HG03175 (cell line): ENCODE measurements around the gene ZNF217.
A peak's percentile ranks its signal among the peaks of the same experiment; 100 is the strongest.
"Not testable (repeated sequence)": the region's sequence is repeated elsewhere in the genome, so short reads cannot be mapped to it uniquely, and the experiment has no call there.

Experiments used
- ATAC-seq: cut with Tn5 transposase; IDR thresholded peaks from one replicate; pipeline ENCODE4 v1.9.1; 2021; ENCODE audit warnings: mild to moderate bottlenecking, moderate library complexity; ENCODE audit not compliant: unreplicated experiment

ZNF217 gene

DNA sequence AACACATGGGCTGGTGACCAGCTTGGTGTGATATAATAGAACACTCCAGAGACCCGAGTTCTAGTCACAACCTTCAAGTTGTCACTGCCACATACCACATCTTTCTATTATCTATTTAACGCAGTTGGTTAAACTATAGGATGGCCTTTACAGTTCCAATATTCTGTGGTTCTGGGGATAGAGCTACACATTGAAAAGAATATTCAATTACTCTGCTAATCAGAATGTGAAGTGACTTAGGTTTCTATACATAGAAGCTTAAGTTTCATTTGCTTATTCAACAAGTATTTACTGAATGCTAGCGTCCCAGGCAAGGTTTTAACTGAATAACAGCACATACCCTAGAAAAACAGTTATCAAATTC, 9.1 kb downstream of the ZNF217 start:
- not testable (repeated sequence) for ATAC-seq

- not testable (repeated sequence) for ATAC-seq
These were observed 9.7 kb downstream of the ZNF217 start for GRCh38 chr20:53583660-53584549.

DNA sequence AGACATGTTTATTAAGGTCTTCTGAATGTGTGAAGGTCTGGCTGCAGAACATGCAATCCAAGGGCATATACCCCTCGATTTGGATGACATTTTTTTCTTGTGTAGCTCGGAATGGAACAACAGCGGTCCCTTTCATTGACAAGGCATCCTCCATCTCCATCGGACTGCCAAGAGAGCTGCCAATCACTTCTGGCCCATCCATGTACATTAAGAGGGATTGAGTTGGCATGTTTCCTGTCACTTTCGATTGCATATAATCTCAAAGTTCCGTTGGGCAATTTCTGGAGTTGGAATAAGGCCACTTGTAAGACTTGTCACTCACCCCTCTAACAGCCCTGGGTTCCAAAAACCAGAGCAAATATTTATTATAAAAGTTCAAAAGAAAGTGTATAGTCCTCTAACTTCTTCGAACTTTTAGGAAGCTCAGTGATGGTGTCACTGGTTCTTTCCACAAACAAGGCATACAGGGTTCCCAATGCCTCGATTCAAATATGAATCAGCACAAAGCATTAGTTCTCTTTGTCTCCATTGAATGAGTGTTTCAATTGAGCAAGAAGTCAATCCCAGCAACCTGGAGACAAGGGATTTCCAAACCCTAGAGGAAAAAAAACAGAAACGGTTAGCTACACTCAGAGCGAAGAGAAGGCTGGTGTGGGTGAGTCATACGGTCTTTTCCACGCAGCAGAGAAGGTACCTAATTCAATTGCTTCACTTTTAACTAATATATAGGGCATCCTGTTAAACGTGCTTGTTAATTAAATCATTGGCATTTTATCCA, 10.9 kb downstream of the ZNF217 start:
- ATAC-seq = no peak

DNA sequence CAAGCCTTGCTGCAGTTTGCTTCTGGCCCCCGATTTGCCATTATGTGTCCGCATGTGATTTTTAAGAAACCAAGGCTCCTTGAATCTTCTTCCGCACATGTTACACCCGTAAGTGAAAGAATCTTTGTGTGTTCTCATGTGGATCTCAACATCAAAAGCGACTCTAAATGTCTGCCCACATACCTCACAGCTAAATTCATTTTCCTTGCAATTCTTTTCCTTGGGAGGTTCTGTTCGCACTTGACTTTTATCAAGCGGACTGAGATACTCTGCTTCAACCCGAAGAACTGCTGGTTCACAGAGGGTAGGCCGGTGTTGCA, 11.4 kb downstream of the ZNF217 start:
- ATAC-seq = no peak

DNA sequence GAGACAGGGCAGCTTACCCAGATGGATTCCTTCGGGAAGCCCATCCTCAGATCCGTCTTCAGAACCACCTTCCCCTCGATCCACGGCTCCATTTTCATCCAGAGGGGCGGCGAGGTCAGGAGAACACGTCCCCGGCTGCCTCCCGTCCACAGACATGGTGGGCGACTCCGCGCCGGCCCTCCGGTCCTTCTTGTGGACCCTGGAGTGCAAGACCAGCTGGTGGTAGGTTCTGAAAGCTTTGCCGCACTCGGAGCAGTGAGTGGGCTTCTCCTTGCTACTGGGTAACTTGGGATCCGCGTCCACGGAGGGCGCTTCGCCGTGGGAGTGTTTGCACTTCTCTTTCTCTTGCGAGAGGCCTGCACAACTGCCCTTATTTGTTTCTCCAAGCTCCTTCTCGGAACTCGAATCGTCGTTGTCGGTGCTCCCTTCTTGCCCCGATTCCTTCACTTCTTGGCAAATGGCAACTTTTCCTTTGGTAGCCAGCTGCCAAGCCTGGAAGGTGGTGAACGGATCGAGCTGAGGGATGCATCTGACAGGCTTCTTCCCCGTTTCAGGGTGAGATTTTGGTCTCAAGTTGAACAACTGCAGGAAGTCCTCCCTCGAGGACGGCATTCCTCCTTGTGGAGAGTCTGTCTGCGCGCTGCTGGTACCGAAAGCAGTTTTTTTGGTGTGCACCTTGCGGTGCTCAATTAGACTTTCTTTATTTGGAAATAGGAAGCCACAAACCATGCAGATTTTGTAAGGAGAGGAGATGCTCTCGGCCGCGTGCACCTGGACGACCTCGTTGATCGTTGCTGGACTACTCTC, 12.0 kb downstream of the ZNF217 start:
- no peak for ATAC-seq

GRCh38 chr20:53580376-53581111, 13.1 kb downstream of the ZNF217 start:
- ATAC-seq = no peak

DNA sequence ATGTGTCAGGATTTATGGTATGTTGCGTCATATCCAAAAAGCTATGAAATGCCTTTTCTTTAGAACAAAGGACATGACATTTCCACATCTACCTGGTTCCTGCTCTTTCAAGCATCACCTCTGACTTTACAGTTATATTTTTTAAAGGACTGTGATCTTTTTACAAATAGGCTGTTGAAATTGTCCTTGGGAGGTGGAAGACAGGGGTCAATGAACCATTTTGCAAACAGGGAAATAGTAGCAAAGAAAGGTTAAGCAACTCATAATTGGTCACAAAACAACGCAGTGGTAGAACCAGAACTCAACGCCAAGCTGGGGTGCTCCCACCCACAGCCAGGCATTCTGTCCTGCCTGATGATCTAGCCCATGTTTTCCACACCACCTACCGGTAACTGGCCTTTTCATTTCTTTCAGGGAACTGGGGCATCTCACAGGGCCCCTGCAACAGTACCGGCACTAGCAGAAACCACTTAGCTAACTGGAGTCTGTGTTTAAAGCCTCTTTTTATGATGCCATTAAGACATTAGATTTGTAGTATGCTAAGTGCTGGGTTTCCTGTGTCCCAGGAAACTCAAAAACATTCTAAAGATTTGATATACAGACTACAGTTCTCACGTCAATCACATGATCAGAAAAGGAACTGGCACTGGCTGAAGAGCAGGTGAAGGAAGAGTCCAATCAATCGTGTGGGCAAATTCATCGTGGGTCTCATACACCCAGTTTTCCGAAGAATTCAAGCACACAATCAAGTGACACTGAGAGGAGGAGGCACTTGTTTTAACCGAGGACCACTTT, 13.9 kb downstream of the ZNF217 start:
- no peak for ATAC-seq

DNA sequence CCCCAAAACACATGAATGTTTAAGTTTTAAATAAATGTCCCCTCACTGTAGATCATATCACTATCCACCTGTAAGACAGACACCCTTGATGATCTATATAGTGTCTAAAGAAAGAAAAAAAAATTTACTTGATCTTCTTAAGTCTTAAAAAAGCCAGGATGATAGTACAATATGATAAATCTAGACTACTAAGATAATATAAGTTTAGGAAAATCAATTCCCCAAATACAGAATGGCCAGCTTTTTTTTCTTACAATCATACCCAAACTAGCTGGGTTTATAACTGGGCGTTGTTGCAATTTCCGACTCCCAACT, 14.4 kb downstream of the ZNF217 start:
- ATAC-seq = no peak

GRCh38 chr20:53578492-53579222, 15.0 kb downstream of the ZNF217 start:
- peak; percentile 58 for ATAC-seq

- no peak for ATAC-seq
These were observed 16.9 kb downstream of the ZNF217 start for GRCh38 chr20:53576586-53577318.

DNA sequence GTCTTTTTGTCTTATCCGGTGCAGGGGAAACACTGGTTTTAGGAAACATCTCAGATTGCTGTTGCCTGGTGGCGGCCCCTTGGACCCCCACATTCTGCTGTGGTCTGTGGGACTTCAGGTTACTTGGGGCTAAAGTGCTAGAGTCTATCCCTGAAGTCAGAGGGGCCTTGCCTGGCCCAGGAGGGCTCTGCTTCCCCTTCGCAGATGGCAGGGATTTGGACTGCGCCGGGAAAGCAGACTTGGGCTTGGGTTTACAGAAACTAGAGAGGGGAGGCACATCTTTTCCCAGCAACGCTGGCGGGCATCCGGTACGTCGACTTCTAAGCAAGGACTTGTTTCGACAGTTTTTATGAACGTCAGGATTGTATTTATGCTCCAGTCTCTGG, 17.5 kb downstream of the ZNF217 start:
- ATAC-seq = no peak

GRCh38 chr20:53575481-53576194, 18.0 kb downstream of the ZNF217 start:
- no peak for ATAC-seq

GRCh38 chr20:53574819-53575218, 18.8 kb downstream of the ZNF217 start:
- no peak for ATAC-seq

GRCh38 chr20:53574259-53574789, 19.3 kb downstream of the ZNF217 start:
- ATAC-seq = no peak

DNA sequence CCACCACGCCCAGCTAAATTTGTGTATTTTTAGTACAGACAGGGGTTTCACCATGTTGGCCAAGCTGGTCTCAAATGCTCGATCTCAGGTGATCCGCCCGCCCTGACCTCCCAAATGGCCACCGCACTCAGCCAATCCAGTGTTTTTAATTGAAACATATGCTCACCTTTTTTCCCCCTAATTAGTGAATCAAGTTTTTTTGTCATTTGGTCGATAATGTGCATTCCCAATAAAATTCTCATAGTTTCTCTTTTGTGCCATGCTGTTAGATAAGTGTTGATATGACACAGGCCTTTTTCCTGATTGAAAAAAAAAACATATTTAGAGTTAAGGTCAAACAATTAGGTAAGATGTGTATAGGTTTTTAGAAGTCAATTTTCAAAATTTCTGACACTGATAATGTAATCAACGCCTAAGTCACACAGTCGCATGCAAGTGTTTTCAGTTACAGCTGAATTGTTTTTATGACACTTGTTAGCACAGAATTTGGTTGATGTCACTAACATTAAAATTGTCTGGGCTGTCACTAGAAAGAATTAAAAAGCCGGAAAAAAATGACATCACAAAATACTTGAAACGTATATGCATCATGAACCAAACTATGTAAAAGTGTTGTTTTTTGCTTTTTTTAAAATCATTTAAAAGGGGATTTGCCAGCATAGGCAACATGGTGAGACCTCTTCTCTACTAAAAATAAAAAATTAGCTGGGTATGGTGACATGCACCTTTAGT, 21.9 kb downstream of the ZNF217 start:
- ATAC-seq = no peak

- no peak for ATAC-seq
These were observed 23.0 kb downstream of the ZNF217 start for GRCh38 chr20:53570446-53571276.
